ENCODE data around the gene PC.

DNA sequence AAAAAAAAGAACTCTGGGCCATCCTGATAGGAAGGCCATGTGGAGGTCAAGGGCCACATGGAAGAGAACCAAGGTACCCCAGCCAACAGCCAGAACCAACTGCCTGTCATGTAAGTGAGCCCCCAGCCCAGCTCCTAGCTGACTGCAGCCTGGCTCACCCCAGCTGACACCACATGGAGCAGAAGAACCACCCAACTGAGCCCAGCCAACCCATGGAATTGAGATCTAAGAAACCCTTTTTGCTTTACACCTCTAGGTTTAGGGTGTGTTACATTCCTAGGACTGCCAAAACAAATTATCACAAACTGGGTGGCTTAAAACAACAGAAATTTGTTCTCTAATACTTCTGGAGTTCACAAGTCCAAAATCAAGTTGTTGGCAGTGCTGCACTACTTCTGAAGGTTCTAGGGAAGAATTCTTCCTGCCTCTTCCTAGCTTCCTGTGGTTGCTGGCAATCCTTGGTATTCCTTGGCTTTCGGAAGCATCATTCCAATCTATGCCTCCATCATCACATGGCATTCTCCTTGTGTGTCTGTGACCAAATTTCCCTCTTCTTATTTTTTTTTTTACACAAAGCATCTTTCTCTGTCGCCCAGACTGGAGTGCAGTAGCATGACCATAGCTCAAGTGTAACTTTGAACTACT, 21.3 kb upstream of the PC start:
- TF ChIP-seq, protein P1, sequence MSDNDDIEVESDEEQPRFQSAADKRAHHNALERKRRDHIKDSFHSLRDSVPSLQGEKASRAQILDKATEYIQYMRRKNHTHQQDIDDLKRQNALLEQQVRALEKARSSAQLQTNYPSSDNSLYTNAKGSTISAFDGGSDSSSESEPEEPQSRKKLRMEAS (IDR thresholded peaks at IDR 0.05; ENCODE audit: insufficient read depth, insufficient read length): no peak
- TF ChIP-seq, protein P2, sequence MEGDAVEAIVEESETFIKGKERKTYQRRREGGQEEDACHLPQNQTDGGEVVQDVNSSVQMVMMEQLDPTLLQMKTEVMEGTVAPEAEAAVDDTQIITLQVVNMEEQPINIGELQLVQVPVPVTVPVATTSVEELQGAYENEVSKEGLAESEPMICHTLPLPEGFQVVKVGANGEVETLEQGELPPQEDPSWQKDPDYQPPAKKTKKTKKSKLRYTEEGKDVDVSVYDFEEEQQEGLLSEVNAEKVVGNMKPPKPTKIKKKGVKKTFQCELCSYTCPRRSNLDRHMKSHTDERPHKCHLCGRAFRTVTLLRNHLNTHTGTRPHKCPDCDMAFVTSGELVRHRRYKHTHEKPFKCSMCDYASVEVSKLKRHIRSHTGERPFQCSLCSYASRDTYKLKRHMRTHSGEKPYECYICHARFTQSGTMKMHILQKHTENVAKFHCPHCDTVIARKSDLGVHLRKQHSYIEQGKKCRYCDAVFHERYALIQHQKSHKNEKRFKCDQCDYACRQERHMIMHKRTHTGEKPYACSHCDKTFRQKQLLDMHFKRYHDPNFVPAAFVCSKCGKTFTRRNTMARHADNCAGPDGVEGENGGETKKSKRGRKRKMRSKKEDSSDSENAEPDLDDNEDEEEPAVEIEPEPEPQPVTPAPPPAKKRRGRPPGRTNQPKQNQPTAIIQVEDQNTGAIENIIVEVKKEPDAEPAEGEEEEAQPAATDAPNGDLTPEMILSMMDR (IDR thresholded peaks at IDR 0.05; ENCODE audit: extremely low read depth in 1 of 2, insufficient read depth in 1 of 2, low read depth in 1 of 2, low read length in 2 of 2): no peak
- no peak for TF ChIP-seq EZH2 (IDR thresholded peaks at IDR 0.05; ENCODE audit: borderline replicate concordance, low read depth, low read length, severe bottlenecking)
- TF ChIP-seq POLR2A (IDR thresholded peaks at IDR 0.05; ENCODE audit: low read depth, low read length): no peak
- TF ChIP-seq JUN (IDR thresholded peaks at IDR 0.05; ENCODE audit: borderline replicate concordance, insufficient read depth, insufficient read length, low read depth): no peak
- TF ChIP-seq POLR2AphosphoS5 (IDR thresholded peaks at IDR 0.05; ENCODE audit: insufficient read depth, low read depth, low read length): no peak
- TF ChIP-seq FOS (IDR thresholded peaks at IDR 0.05; ENCODE audit: borderline replicate concordance, insufficient read depth, low read length): no peak
- no peak for TF ChIP-seq MYC (IDR thresholded peaks at IDR 0.05; ENCODE audit: low read depth, low read length)

Measured in endothelial cell of umbilical vein (primary cell).